Loucy (cell line): ENCODE results near the gene POTEB.
"Not testable (repeated sequence)": the region's sequence is repeated elsewhere in the genome, so short reads cannot be mapped to it uniquely, and the experiment has no call there.

Experiments used
- H2AFZ ChIP-seq: fragments of 200-600 bp; sonication (generic); 2 replicates; pipeline ENCODE4 v1.6.0; 2016; ENCODE audit warnings: antibody characterized with exemption, mild to moderate bottlenecking, low read length, moderate library complexity
- H3F3A ChIP-seq: fragments of 200-600 bp; 2 replicates; pipeline ENCODE4 v1.6.0; 2016; ENCODE audit warnings: antibody characterized with exemption, low read depth, mild to moderate bottlenecking
- H3K27me3 ChIP-seq: fragments of 200-600 bp; sonication (generic); 2 replicates; pipeline ENCODE4 v1.6.1; 2014; ENCODE audit warnings: low read length, mild to moderate bottlenecking; ENCODE audit not compliant: insufficient read depth, poor library complexity, severe bottlenecking
- H3K36me3 ChIP-seq: fragments of 200-600 bp; sonication (generic); 2 replicates; pipeline ENCODE4 v1.6.1; 2016; ENCODE audit warnings: low read length; ENCODE audit not compliant: insufficient read depth
- H3K4me1 ChIP-seq: fragments of 200-600 bp; sonication (generic); 2 replicates; pipeline ENCODE4 v1.5.1; 2014; ENCODE audit warnings: low read length, mild to moderate bottlenecking; ENCODE audit not compliant: insufficient read depth, poor library complexity, severe bottlenecking
- H3K4me2 ChIP-seq: fragments of 200-600 bp; sonication (generic); 2 replicates; pipeline ENCODE4 v1.6.0; 2014; ENCODE audit warnings: antibody characterized with exemption, low read length, low read depth, mild to moderate bottlenecking; ENCODE audit not compliant: poor library complexity, severe bottlenecking
- H3K4me3 ChIP-seq: fragments of 200-600 bp; sonication (generic); 2 replicates; pipeline ENCODE4 v1.5.1; 2014; ENCODE audit warnings: low read length, mild to moderate bottlenecking, mixed read lengths; ENCODE audit not compliant: poor library complexity, severe bottlenecking
- H3K79me2 ChIP-seq: fragments of 200-600 bp; sonication (generic); 2 replicates; pipeline ENCODE4 v1.6.1; 2014; ENCODE audit warnings: low read length; ENCODE audit not compliant: insufficient read depth
- H3K9ac ChIP-seq: fragments of 200-600 bp; sonication (generic); 2 replicates; pipeline ENCODE4 v1.6.0; 2014; ENCODE audit warnings: mild to moderate bottlenecking, low read depth, low read length, moderate library complexity; ENCODE audit not compliant: poor library complexity, severe bottlenecking
- H3K9me2 ChIP-seq: fragments of 200-600 bp; sonication (generic); replicated peaks from 2 replicates; pipeline ENCODE4 v1.6.1; 2016; ENCODE audit warnings: low read depth, low read length, mixed read lengths
- H3K9me3 ChIP-seq: fragments of 200-600 bp; sonication (generic); 2 replicates; pipeline ENCODE4 v1.6.1; 2014; ENCODE audit warnings: mild to moderate bottlenecking, antibody characterized with exemption, low read length, low read depth; ENCODE audit not compliant: insufficient read depth
- H4K20me1 ChIP-seq: fragments of 200-600 bp; sonication (generic); 2 replicates; pipeline ENCODE4 v1.6.0; 2014; ENCODE audit warnings: antibody characterized with exemption, low read length, mild to moderate bottlenecking; ENCODE audit not compliant: insufficient read depth, poor library complexity, severe bottlenecking

The POTEB gene

DNA sequence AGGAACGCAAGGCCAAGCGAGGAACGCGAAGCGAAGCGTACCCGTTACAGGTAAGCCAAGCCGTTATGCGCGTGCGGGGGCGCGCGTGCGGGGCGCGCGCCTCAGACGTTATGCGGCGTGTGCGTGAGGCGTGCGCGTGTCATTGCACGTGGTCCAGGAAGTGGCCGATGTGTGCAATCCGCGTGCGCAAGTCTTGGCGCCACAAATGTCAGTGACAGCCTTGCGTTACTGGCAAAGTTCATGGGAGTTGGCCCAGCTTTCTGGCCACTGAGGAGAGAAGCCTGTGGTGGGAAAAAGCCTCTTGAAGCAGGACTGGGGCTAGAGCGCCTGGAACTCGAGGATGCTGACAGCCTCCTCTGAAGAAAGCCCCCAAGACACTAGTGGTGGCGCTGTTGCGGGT is at the start of gene POTEB:
Gene POTEB, minus strand, starts transcription at position 101 of the 400 bp plus-strand sequence. CDS start 489 bp downstream, outside the sequence.
- H3K9ac ChIP-seq, H3K4me3 ChIP-seq, H3K4me1 ChIP-seq, H3K9me2 ChIP-seq, H3K79me2 ChIP-seq, H4K20me1 ChIP-seq, H3K36me3 ChIP-seq, H2AFZ ChIP-seq, H3K9me3 ChIP-seq, H3K27me3 ChIP-seq, H3K4me2 ChIP-seq, H3F3A ChIP-seq: not testable (repeated sequence)

DNA sequence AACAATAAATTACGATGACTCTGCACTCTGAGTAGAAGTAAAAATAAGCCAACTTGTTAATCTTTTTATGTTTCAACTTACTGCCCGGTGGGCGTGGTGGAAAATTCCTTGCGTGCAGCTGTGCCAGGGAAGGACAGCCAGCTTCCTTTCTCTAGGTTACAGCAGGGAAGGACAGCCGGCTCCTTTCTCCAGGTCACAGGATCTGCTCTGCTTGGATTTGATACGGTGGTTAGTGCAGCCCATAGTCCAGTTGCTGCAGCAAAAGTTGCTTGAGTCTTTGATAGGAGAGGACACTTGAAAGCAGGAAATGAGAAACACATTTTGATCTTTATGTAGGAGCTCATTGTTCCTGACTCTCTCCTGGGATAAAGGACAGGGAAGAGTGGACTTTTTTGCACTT is 13.4 kb upstream of the POTEB start:
- H2AFZ ChIP-seq, H3K9ac ChIP-seq, H3K79me2 ChIP-seq, H3F3A ChIP-seq, H3K36me3 ChIP-seq, H4K20me1 ChIP-seq, H3K9me2 ChIP-seq, H3K9me3 ChIP-seq, H3K4me2 ChIP-seq, H3K4me3 ChIP-seq, H3K4me1 ChIP-seq, H3K27me3 ChIP-seq: not testable (repeated sequence)

DNA sequence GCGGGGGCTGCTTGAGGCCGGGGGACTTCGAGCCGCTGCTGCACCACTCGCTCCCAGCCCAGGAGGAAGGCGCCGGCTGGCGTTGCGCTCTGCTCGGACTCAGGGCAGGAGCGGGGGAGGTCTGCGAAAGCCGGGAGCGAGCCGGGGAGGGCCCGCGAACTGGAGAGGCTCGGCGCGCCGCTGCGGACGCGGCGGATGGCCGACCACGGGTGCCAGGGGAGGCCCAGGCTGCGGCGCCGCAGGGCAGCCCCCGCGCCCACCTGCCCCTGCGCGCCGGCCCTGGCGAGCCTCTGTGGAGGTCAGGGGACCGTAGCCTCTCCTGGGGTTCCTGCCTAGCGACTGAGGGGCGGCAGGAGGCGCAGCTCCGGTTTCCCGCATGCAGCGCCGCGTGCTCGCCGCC is 12.0 kb upstream of the POTEB start:
- not testable (repeated sequence) for H2AFZ ChIP-seq, H3K9ac ChIP-seq, H3K27me3 ChIP-seq, H3K79me2 ChIP-seq, H3K4me2 ChIP-seq, H3K36me3 ChIP-seq, H4K20me1 ChIP-seq, H3K9me3 ChIP-seq, H3K4me3 ChIP-seq, H3K9me2 ChIP-seq, H3F3A ChIP-seq, H3K4me1 ChIP-seq

DNA sequence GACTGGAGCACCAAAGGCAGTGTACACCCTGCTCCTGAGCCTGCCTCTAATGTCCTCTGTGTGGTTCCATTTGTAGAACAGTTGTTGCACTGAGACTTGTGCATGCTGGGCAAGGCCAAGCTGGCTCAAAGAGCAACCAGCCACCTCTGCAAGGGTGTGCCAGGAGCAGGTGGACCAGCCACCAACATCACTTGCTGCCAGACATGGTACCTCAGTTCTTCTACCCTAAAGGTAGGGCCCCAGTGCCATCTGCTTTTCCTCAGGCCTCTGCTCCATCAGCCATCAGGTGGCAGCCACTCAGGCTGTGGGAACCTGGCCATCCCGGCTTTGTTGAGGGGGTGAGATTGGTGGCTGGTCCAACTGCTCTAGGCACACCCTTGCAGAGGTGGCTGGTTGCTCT is 38.7 kb downstream of the POTEB start:
- H3K4me3 ChIP-seq, H3K4me1 ChIP-seq: not testable (repeated sequence)

More for the DNA sequence above, 38.7 kb downstream of the POTEB start:
- not testable (repeated sequence) for H3K36me3 ChIP-seq, H4K20me1 ChIP-seq, H3K9me3 ChIP-seq, H3K9ac ChIP-seq, H3K27me3 ChIP-seq, H3K79me2 ChIP-seq, H3K9me2 ChIP-seq, H3F3A ChIP-seq, H2AFZ ChIP-seq, H3K4me2 ChIP-seq
